ENCODE measurements around the gene GPR17.

The GPR17 gene

DNA sequence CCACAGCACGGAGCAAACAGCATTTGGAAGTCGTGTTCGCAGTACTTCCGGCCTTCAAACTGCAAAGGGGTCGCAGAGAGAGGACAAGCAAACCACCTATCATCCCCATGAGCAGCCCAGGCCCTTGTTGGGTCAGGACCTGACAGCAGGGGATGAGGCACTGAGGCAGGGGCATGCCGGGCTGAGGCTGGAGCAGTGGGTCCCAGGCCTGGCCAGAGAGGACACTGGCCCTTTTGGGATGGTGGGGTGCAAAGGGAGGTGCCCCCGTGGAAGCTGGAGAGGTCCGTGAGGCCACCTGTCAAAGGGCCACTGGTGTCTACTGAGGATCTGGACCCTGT is 8.9 kb downstream of the GPR17 start:
- DNase-seq (ENCODE audit: low spot score) = no peak

- DNase-seq (ENCODE audit: low spot score) = no peak
These were observed 9.5 kb downstream of the GPR17 start for GRCh38 chr2:127655209-127656073.

- DNase-seq (ENCODE audit: low spot score) = no peak
These were observed 10.7 kb downstream of the GPR17 start for GRCh38 chr2:127656569-127657231.

- DNase-seq (ENCODE audit: low spot score) = no peak
These were observed 11.3 kb downstream of the GPR17 start for GRCh38 chr2:127657232-127657595.

DNA sequence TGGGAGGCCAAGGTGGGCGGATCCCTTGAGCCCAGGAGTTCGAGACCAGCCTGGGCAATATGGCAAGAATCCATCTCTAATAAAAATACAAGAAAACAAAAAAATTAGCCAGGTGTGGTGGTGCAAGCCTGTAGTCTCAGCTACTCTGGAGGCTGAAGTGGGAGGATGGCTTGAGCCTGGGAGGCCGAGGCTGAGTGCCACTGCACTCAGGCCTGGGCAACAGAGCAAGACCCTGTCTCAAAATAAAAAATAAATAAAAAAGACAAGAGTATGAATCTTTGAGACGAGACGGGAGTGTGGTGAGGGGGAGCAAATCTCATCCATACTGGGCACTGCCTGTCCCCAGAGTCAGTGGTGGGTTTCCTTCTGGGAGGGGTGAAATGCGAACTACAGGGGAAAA is 12.2 kb downstream of the GPR17 start:
- DNase-seq (ENCODE audit: low spot score) = no peak

DNA sequence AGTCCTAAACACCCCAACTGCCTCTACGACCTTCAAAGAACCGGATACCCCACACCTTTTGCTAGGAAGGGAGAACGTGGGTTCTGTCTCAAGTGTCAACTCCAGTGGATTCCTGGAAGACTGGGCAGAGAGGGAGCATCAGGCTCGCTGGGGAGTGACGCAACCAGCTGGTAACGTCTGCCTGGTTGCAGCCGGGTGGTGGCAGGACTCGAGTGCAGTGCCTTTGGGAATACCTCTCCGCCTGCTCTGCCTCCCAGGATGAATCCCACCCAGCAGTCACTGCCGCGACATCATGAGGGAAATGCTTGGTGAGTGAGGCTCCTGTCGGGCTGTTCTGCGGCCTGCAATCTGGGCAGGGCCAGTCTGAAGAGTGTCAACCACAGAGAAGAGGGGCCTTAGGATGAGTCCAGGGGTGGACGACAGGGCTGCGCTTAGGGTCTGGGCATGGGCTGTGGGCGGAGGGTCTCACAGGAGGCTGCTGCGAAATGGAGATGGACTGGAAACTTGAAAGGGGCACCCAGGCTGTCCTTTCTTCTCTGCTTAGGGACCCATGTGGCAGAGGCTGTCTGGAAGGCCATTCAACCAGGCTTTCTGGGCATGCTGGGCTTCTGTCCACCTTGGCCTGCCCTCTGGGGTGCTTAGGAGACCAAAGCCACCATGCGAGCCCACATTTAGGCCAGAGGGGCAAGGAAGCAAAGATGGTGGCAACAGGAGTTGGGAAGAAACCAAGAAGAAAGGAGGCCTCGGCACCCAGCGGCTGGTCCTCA is 12.9 kb downstream of the GPR17 start:
- DNase-seq (ENCODE audit: low spot score) = no peak

- DNase-seq (ENCODE audit: low spot score) = no peak
These were observed 13.7 kb downstream of the GPR17 start for GRCh38 chr2:127659408-127660290.

GRCh38 chr2:127660291-127660578 is 14.3 kb downstream of the GPR17 start:
- DNase-seq (ENCODE audit: low spot score) = no peak

DNA sequence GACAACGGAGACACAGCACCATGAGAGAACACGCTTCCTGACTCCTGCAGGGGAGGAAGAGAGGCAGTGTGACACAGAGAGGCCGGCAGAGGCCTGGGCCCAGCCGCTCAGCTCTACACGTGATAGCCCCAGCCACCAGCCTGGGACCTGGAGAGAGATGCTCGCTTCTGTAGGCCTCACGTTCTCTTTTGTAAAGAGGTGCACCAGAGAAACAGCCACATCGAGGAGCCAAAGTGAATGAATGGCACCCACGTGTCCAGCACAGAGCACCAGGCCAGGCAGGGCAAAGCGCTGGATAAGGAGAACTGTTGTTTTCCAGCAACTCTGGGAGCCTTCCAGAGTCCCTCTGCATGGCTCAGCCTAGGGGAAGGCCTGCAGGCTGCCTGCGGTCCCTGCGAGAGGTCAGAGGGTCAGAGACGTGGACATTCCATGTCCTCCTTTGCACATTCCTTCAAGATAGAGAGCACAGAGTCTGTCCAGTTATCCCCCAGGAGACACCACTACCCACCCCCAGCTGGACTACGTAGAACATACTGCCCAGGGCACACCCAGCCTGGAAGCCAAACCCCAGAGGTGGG is 15.2 kb downstream of the GPR17 start:
- no peak for DNase-seq (ENCODE audit: low spot score)

DNA sequence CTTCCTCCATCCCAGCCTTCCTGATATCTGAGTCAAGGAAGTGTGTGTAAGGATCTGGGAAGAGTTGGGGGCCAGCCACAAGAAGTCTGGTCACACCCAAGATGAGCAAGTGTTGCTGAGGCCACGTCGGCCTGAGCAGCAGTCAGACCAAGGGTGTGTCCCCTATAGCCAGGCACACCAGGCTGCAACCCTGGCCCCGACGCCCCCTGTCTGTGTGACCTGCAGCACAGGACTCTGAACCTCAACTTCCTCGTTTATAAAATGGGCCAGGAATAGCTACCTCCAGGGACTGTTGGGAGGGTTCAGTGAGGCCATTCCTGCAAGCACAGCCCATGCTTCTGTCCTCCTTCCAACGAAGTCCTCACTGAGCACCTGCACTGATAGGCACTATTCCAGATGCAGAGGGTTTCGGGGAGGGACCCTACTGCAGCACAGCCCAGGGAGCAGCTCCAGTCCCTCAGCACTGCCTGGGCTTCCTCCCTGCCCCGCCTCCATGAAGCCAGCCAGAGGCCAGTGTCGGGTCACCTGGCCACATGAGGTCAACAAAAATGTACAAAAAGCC is 16.1 kb downstream of the GPR17 start:
- no peak for DNase-seq (ENCODE audit: low spot score)

DNA sequence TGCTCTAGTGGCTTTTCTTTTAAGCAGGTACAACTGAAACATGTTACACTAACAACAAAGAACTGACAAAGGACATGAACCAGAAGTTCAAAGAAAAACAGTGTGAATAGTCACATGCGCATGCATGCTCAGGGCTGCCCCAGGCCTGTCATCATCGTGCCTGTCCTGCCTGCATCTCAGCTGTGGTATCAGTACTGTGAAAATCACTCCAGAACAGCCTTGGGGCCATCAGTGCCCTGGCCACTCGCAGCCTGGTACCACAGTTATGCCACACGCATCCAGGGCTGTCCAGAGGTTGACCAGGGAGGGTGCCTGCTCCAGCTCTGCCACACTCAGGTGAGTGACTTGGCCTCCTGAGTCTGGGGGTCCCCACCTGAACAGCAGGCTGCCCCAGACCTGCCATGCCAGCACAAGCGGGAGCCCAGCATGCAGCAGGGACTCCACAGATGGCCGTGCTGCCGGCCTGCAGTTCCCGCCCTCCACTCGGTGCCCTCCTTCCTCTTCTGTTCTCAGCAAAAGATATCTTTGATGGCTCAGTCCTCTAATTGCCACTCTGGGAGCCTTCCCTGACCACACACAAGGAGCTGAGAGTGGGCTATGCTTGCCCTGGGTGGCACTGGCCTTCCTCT is 17.1 kb downstream of the GPR17 start:
- DNase-seq (ENCODE audit: low spot score) = no peak

- no peak for DNase-seq (ENCODE audit: low spot score)
These were observed 17.7 kb downstream of the GPR17 start for GRCh38 chr2:127663566-127664064.

- no peak for DNase-seq (ENCODE audit: low spot score)
These were observed 18.3 kb downstream of the GPR17 start for GRCh38 chr2:127664065-127664894.

DNA sequence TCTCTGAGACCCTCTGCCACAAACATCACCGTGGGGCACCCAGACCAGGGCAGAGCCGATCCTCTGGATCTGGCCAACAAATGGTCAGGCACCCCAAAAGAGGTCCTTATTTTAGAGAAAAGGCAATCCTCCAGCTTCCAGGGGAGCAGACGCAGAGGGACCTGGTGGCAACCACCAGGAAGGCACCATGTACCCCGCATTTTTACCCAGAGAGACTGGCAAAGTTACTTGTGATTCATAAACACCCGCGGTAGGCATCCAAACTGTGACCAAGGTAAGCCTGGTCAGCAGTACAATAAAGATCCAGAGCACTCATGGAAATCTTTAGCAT is 18.9 kb downstream of the GPR17 start:
- no peak for DNase-seq (ENCODE audit: low spot score)

DNA sequence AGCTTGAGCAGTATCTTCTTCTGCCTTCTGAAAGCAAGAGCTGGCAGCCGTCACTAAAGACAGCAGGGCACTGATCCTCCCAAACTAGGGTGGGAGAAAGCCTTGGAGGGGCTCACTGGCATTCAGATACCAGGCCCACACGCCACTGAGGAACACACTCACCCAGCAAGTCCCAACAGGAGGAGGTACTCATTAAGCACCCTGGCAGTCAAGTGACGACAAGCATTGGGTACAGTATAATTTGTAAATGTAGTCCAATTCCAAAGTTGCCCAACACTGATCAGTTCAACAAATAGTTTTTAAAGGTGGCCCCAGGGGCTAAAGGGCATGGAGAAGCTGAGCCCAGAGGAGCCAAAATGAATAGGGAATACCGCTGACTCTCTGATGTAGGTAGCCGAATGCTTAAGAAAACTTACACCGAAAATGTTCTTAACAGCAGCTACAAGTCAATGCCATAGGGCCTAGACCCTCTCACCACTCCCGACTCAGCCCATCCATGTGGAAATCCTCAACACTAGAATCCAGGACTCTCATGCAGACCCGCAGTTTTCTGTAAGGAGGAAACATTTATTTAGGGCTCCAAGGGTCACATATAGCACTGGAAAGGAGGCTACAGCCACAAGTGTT is 19.4 kb downstream of the GPR17 start:
- no peak for DNase-seq (ENCODE audit: low spot score)

GRCh38 chr2:127669056-127669455 is 23.1 kb downstream of the GPR17 start:
- no peak for DNase-seq (ENCODE audit: low spot score)

DNA sequence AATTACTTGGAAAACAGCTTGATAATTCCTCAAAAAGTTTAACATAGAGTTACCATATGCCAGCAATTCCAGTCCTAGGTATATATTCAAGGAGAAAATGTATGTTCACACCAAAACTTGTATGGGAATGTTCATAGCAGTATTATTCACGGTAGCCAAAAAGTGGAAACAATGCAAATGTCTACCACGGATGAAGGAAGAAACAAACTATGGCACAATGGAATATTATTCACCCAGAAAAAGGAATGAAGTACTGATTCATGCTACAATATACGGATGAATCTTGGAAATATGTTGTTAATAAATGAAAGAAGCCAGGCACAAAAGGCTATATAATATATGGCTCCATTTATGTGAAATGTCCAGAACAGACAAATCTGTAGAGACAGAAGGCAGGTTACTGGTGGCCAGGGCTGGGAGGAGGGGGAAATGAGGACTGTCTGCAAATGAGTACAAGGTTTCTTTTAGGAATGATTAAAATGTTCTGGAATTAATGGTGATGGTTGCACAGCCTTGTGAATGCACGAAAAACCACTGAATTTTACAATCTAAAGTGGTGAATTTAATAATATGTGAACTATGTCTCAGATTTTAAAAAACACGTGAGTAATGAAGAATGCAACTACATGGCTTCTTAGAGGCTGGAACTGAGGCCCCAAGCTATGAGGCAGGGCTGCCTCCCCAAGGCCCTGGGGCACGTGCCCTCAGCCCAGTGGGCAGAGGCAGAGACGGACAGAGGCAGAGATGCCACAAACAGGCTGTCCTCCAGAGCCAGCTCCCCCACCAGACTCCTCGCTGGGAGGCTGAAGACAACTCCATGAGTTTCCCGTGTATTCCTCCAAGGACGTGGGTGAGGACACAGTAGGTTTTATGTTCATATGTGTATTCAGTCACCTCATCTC is 24.4 kb downstream of the GPR17 start:
- DNase-seq (ENCODE audit: low spot score) = no peak

GRCh38 chr2:127670957-127671290 is 25.0 kb downstream of the GPR17 start:
- DNase-seq (ENCODE audit: low spot score) = no peak
